GM10847 (cell line): ENCODE results near the gene ARHGEF37.

Source experiments
- POLR2A ChIP-seq: IDR thresholded peaks from 2 replicates; pipeline ENCODE4 v1.6.1; 2011; ENCODE audit not compliant: insufficient read length; ENCODE audit errors: extremely low read depth

Gene ARHGEF37

DNA sequence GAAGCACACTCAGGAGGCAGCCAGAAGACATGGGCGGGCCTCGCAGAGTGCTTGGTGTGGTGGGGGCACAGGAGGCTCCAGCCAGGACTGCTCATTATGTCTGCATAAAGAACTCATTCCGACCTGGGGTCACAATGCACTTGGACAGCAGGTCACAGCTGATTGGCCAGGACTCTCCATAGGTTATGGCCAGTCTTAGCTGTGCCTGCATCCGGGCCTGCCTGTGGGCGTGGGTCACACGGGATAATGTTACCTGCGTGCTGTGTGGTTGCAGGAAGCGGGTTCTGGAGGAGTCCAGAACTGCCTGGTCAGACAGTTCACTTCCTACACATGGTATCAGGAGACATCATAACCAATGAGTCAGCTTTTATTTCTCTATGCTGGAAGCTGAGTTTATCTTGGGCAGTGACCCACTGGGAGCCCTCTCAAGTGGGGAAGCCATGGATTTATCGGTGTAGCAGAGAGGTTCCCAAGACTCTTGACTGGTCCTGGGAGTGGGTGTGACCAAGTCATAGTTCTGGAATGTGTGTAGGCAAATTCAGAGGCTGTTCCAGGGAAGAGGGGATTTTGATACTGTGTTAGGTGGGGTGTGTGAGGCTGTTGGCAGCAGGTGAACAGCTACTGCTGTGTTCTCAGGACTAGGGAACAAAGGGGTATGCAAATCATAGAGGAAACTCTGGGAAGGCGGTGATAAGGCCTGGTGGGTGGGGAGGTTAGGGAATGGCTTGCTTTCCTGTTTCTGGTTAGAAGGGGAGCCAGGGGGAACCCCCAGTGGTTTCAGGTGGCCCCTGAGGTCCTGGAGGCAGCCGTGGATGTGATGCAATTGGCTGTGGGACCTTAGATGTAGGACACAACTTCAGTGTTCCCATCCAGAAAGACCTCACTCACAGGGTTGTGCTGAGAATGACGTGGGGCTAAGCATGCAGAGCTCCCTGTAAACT is 51.3 kb downstream of the ARHGEF37 start:
- TF ChIP-seq POLR2A = no peak

DNA sequence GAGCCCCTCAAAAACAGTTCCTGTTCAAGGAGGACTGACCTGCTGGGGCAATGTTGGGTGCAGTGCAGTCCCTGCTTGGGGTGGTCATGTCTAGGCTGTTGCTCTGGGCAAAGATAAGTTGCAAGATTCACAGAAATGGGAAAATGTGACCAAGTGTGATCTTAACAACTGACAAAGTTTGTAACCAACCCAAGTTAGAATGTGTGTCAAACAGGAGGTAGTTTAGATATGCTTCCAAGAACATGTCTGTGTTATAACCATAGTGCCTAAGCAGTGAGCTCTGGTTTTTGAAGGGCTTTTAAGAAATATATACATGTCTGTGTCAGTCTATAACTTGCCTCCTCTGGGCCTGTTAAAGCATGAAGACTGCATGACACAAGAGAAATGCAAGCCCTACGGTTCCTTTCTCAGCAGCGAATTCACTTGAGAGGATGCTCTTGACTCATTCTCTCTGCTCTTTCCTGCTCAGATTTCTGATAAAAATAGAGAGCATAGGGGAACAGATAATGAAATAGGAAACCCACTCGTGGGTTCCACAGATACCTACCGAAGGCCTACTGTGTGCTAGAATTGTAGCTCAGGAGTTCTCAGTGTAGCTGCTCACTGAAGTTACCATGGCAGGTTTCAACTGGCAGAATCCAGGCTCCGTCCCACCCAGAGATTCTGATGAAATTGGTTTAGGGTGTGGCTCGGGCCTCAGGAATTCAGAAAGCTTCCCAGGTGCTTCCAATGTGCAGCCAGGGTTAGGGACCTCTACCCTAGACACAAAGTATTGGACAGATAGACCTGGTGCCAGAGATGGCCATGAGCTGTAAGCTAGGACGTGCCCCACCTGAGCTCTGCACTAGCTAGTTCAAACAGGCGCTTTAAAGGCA is 52.4 kb downstream of the ARHGEF37 start:
- TF ChIP-seq POLR2A = no peak

DNA sequence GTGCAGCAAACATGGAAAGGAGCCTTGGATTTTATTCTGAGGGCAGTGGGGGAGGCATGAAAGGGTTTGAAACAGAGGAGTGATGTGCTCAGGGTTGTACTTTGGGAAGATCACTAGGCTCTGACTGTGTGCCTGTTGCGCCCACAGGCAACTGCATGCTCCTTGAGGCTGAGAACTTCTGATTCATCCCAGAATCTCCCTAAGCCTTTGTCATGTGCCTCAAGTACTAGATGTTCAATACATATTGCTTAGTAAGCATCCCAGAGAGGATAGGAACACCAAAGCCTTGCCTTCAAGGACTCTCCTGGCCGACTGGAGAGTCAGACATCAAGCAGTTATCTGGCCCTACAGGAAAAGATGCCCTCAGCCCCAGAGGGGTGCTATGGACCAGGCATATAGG is 54.1 kb downstream of the ARHGEF37 start:
- TF ChIP-seq POLR2A = no peak

DNA sequence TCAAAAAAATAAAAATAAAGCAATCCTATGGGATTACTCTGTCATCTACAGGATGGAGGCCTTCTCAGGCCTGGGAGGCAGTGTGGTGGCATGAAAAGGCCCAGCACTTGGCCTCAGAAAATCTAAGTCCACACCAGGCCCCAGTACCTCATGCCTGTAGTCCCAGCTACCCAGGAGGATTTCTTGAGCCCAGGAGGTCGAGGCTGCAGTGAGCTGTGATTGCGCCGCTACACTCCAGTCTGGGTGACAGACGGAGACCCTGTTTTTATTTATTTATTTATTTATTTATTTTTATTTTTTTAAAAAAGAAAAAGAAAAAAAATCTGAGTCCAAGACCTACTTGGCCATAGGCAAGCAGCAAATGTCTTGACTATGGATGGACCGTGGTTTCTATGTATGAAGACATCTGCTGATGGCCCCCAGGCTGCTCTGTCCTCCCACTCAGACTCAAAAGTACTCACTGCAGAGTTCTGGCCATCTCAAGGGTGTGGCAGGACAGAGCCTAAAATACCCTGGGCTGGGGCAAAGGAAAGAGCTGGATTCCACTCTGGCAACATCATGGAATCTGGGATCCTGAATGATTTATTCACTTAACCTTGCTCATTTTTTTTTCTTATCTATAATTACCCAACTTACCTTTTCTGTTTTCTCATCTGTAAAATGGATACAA is 55.0 kb downstream of the ARHGEF37 start:
- TF ChIP-seq POLR2A = no peak

DNA sequence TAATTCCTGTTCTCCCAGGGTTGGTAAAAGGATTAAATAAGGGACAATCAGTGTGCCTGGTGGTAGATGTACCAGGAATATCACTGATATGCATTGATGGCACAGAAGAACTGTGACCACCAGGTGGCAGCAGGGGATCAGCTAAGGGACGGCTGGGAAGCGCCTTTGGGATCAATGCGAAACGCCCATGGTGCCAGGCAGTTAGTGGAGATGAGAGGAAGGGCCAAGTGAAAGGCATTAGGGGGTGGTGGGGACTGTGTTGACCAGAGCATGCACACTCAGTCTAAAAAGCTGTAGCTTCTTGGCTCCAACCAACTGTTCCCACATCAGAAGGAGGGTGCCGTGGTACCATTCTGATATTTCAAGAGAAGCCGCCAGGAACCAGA is 55.6 kb downstream of the ARHGEF37 start:
- no peak for TF ChIP-seq POLR2A

DNA sequence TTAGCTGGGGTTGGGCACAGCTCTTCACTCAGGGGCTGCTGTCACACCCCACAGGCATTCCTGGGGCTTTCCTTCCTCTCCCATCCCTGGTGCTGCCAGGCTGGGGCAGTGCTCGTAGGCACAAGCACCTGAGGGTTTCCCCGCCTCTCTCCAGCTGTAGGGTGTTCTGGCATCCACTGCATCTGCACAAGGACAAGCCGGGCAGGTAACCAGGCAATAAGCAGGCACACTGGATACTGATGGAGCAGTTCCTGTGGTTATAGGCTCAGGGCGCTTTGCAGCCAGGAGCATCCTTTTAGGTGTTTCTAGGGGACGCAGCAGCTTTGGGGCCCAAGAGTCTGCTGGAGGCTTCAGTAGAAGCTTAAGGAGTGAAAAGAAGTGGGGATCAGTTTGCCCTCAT is 56.8 kb downstream of the ARHGEF37 start:
- no peak for TF ChIP-seq POLR2A

DNA sequence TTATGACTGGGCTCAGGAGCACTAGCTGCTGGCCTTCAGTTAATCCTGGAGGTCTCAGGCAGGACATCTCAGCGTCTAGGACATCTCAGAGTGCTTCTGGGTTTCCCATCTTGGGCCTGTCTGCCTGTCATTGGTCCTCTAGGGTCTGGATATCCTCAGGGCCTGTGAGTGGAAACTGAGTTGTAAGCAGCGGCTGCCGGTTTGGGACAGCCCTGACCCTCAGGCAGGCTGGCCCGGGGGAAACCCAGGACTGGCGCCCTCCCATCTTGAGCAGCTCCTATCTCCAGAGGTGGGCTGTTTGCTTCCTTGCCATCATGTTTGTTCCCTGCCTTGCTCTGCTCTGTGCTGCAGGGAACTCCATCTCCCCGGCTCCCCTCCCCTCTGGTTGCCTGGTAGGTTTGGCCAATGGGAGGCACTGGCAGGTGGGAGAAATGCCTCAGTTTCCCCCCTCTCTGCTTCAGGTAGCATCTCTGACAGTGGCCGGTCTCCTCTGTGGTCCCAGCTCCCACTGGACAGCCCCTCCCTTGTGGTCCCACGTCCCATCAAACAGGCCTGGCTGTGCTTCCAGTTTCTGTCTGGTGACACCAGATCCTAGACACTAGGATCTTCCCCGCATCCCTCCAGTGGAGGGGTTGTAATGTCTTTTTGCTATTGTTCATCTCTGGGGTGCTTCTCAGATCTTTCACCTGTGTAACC is 57.4 kb downstream of the ARHGEF37 start:
- TF ChIP-seq POLR2A = no peak

DNA sequence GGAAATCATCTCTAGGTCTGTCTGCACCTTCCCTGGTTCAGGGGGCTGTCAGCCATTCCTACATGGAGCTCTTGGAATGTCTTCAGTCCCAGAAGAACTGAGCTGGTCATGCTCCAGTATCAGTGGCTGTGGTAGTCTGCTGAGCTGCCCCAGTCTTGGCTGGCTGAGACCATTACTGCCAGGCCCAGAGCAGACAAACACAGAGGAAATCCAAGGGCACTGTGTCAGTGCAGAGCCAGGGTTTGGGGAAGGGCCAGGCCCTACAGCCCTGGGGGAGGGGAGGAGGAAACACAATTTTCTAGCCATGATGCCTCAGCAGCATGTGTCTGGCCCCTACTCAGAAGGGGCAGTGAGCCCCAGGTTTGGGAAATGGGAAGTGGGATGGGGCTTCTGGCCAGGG is 58.4 kb downstream of the ARHGEF37 start:
- TF ChIP-seq POLR2A = no peak

DNA sequence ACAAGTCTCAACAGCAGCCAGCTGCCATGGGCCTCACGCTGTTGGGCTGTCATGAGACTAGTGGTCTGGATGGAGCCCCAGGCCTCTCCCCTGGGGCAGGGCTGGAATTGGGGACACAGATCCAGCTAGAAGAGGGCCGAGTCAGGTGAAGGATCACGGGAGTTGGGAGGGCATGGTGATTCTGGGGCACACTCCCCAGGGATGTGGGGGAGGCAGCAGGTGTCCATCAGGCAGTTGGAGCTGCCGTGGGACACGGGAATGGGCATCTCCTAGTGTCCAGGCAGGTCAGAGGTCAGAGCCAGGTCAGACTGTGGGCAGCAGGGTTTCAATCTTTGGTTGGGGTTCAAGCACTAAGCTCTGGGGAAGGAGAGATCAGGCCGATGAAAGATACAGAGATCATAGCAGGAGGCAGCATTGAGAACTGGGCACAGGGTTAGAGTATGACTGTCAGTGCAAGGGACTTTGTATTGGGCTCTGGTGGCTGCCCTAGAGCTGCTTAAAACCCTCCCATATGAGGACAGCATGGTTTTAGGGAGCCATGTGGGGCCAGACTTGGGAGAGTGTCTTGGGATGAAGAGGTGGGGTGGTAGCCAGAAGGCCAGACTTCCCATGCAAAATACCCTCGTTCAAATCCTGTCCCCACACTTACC is 59.2 kb downstream of the ARHGEF37 start:
- no peak for TF ChIP-seq POLR2A

DNA sequence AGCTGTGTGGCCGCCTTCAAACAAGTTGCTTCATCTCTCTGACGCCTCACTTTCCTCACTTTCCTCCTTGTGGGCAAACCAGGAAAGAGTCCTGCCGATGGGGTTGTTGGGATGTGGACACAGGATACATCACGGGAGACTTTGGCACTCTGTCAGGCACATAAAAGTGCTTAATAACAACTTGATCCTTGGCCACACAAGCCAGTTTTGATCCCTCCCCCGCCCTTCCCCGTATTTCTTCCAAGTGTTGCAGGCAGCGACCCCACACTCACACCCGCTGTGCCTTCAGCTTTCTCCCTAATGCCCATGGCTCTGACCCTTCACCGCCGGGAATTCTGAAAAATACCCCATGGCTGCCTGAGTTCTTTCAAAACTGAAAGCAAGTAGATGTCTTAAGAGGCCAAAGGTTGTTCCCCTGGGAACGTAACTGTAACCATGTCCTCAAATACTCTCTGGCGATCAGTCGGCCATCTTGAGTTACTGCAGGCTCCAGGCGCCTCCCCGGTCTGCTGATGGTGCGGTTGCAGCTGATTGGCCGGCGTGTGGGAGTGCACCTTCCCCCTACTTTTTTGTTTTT is 59.8 kb downstream of the ARHGEF37 start:
- no peak for TF ChIP-seq POLR2A

DNA sequence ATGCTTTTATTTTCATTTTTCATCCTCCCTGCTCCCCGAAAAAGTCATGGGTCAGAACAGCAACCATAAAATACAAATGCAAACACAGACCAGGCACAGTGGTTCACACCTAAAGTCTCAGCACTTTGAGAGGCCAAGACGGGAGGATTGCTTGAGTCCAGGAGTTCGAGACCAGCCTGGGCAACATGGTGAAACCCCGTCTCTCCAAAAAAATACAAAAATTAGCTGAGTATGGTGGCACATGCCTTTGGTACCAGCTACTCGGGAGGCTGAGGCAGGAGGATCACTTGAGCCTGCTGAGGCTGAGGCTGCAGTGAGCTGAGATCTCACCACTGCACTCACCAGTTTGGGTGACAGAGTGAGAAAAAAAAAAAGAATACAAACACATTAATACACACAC is 60.3 kb downstream of the ARHGEF37 start:
- no peak for TF ChIP-seq POLR2A

DNA sequence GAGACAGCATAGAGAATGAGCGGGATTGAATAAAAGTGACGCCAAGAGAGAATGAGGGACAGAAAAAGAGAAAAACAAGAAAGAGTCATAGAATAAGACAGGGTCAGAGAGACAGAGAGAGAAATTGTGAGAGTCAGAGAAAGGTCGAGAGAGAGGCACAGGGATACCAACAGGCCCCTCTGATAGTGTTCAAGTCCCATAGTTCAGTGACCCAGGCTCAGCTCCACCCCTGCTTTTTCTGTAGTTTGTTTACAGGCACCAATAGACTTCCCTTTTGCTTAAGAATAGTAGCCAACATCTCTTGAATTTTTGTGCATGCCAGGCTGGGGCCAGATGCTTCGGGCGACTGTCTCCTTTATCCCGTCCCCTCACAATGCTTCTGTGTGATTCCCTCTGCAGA is 62.5 kb downstream of the ARHGEF37 start:
- TF ChIP-seq POLR2A = no peak

DNA sequence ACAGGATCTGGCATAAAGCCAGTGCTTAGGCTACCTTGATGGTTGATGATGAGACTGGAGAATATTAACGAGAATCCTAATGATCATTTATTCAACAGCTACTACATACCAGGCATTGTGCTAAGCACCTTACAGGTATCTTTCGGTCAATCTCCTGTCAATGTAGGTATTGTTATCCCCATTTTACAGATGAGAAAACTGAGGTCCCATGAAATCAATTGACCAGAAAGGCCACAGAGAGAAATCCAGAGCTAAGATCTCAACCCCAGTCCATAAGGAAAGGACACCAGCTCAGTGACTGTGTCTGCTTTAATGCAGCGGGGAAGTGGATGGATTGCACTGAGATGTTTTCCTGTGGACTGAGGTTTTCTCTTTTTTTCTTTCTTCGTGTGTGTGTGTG is 63.3 kb downstream of the ARHGEF37 start:
- no peak for TF ChIP-seq POLR2A

DNA sequence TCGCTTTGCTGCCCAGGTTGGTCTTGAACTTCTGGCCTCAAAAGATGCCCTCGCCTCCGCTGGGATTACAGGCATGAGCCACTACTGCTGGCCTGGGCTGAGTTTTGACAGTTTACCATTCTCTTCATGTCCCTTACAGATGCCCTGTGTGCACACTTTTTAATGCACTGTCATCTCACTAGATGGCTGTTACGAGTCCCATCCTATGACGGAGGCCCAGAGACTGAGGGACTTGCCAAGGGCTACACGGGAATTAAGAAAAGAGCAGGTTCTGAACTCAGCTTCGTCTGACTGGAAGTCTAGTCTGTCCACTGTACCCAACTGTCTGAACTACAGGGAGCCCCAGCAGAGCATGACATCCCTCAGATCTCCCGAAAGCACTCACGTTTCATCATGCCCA is 63.9 kb downstream of the ARHGEF37 start:
- TF ChIP-seq POLR2A = no peak

DNA sequence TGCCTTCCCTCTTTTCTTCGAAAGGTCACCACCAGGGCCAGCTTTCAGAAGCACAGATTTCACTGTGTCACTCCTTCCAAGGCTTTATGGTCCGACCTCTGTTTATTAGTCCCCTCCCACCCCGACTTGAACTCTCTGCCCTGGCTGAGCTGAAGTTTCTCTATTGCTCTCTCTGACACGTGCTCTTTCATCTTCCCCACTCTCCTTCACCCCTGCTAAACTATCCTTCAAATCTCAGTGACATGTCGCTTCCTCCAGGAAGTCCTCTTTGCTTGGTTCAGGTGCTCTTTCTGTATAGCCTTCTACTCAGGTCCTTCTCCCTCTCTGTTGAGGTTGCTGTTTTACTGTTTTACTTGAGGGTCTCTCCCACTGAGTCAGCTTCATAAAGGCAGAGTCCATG is 64.4 kb downstream of the ARHGEF37 start:
- TF ChIP-seq POLR2A = no peak

DNA sequence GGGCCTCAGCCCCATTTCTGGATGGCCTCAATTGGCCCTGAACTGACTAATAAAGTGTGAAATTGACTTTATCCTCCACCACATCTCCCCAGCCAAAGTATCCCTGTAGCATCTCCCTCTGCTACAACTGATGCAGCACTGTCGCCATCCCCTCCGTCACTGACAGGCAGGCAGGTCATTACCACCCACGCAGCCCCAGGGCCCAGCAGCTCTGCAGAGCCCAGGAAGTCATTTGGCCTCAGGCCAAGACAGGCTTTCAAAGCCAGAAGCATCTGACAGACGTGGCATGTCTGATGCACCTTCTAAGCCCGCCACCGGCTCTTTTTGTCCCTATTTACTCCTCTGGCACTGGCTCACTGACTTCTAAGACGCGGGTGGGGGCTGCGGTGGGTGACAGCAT is 65.3 kb downstream of the ARHGEF37 start:
- no peak for TF ChIP-seq POLR2A
